Breast epithelium (tissue), 4 donors: ENCODE results near the gene SLC9A3. TPM values are rescaled to one million over a fixed set of nuclear protein-coding genes. Genes with fewer than 3 reads are reported as not detected.

Experiments
- DNase-seq, 2 donors: peaks; one replicate each; pipeline ENCODE4 v3.0.0-alpha.2; 2019; ENCODE audit warnings: low spot score in 2 of 2
- H3K27ac ChIP-seq, 2 donors: fragments of 200-600 bp; sonication (generic) in 1 of 2; one replicate each; pipeline ENCODE4 v1.5.1; 2016 to 2019; ENCODE audit warnings: mild to moderate bottlenecking in 1 of 2
- H3K27me3 ChIP-seq, 2 donors: fragments of 200-600 bp; sonication (generic) in 1 of 2; one replicate each; pipeline versions ENCODE4 v1.5.1 to v1.6.0; 2017 to 2019; ENCODE audit warnings: control low read depth in 1 of 2, mild to moderate bottlenecking in 1 of 2
- H3K36me3 ChIP-seq: fragments of 200-600 bp; one replicate; pipeline ENCODE4 v1.5.1; 2019
- H3K4me1 ChIP-seq, 2 donors: fragments of 200-600 bp; sonication (generic); one replicate each; pipeline ENCODE4 v1.5.1; 2016 to 2019; ENCODE audit warnings: control low read depth in 1 of 2
- H3K4me3 ChIP-seq, 3 donors: fragments of 200-600 bp; sonication (generic); 1 replicate in 2 of 3; 2 replicates in 1 of 3; pipeline ENCODE4 v1.5.1; 2016 to 2019; ENCODE audit warnings: mild to moderate bottlenecking in 3 of 3, moderate library complexity in 2 of 3
- H3K9me3 ChIP-seq, 2 donors: fragments of 200-600 bp; sonication (generic) in 1 of 2; one replicate each; pipeline ENCODE4 v1.5.1; 2016 to 2019; ENCODE audit warnings: control low read depth in 1 of 2
- POLR2A ChIP-seq: fragments of 450-650 bp; IDR thresholded peaks from one replicate; pipeline ENCODE4 v1.6.1; 2016; ENCODE audit warnings: antibody characterized with exemption, mild to moderate bottlenecking, moderate library complexity
- POLR2AphosphoS5 ChIP-seq, 3 donors: sonication (generic); formaldehyde crosslinking; IDR thresholded peaks; one replicate each; pipeline ENCODE4 v1.6.1; 2017; ENCODE audit warnings: antibody characterized with exemption in 3 of 3
- intact Hi-C: fragments of 100-400 bp; cut with DNase I; formaldehyde crosslinking; loops from one replicate; pipeline ENCODE4 v1.15.1; 2023; ENCODE audit warnings: low total_unique reads
- total RNA-seq, 3 donors: library from RNA; depleted of rRNA; stranded (reverse); fragments of >200 nt; gene quantifications; one replicate each; pipeline ENCODE4 v1.1.0, GENCODE V29; 2016
- TF ChIP-seq, protein P1 (sequence below), 3 donors: fragments of 450-650 bp; IDR thresholded peaks; one replicate each; pipeline ENCODE4 v1.5.1; 2016 to 2017; ENCODE audit warnings: antibody characterized with exemption in 3 of 3, mild to moderate bottlenecking in 3 of 3, moderate library complexity in 3 of 3

The SLC9A3 gene
- total RNA-seq, 3 donors from 2014 or later = 1.1 to 5.6 (median 2.3) TPM

DNA sequence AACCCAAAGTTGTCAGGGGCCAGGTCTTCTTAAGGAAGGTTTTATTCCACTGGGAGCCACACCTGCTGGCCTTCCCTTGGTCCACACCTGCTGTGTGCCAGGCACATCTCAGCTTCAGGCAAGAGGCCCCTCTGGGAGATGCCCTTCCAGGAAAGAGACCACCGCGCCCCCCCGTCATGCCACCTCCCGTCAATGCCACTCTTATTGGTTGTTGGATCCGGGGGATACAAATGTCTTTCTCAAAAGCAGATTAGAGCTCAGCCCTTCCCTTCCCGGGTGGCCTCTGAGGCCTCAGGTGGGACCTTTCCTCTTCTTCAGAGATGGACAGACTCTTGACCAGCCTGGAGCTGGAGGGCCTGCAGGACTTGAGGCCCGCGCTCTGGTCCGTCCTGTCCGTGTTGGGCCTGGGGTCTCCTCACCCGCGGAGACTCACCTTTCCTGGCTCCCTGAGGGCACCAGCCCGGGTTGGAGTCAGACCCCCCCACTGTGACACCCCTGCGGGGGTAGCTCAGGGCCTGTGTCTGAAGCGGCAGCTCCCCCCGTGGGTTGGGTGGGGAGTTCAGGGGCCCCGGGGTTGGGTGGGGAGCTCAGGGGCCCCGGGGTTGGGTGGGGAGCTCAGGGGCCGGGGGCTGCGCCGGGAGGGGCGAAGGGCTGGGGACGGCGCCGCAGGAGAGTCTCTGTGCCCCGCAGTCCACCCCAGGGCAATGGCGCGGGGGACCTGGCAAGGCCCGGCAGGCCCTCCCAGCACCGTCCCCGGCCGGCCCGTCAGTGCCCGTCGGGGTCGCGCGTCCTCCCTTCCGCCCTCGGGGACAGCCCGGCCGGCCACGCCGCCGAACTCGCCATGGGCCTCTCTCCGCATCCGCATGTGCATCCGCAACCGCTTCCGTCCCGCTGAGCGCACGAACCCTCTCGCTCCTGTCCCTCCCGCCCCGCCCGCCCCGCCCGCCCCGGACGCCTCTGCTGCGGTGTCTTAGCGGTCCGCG is 3.7 kb upstream of the SLC9A3 start:
- Histone ChIP-seq H3K36me3 (no peaks in the 10 kb centered on the region), H3K27ac (no peak overlapping the region), H3K4me1 (peaks cover 0 to 7% of the 10 kb centered on the region in 2 donors), H3K9me3 (no peaks in the 10 kb centered on the region), H3K27me3 (peaks cover 14 to 94% of the 10 kb centered on the region in 2 donors), H3K4me3 (peak overlapping the region in 1 of 3 donors; percentile 25)
- TF ChIP-seq POLR2AphosphoS5 (IDR thresholded peaks at IDR 0.05) (no peak), POLR2A (no peak)
- TF ChIP-seq, protein P1, sequence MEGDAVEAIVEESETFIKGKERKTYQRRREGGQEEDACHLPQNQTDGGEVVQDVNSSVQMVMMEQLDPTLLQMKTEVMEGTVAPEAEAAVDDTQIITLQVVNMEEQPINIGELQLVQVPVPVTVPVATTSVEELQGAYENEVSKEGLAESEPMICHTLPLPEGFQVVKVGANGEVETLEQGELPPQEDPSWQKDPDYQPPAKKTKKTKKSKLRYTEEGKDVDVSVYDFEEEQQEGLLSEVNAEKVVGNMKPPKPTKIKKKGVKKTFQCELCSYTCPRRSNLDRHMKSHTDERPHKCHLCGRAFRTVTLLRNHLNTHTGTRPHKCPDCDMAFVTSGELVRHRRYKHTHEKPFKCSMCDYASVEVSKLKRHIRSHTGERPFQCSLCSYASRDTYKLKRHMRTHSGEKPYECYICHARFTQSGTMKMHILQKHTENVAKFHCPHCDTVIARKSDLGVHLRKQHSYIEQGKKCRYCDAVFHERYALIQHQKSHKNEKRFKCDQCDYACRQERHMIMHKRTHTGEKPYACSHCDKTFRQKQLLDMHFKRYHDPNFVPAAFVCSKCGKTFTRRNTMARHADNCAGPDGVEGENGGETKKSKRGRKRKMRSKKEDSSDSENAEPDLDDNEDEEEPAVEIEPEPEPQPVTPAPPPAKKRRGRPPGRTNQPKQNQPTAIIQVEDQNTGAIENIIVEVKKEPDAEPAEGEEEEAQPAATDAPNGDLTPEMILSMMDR (IDR thresholded peaks at IDR 0.05) = no peak
- intact Hi-C loops = no loop called here
- DNase-seq = no peak

DNA sequence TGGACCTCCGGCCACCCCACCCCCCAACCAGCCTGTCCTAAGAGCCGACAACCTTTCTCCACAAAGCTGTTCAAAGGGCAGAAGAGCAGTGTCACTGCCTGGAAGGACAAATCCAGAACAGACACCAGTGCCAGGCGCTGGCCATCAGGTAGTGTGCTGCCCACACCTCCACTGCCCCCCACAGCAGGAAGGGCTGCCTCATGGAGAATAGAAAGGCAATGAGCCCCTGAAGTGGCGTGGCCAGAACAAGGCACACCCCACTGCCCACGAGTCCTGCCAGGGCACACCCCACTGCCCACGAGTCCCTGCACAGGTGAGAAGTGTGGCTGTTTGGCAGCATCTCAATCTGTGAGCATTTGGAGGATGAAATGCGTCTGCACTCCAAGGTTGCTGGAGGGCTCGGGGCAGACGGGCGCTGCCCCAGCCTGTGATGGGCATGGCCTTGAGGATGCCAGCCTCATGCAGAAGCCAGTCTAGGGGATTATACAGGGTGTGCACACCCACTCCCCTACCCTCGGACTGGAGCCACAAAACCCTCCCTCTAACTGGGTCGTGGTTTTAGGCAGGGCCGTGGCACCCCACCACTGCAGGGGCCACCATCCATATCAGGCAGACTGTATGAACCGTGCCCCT is 2.3 kb upstream of the SLC9A3 start:
- DNase-seq = no peak
- intact Hi-C loops = no loop called here
- Histone ChIP-seq H3K4me3 (no peak overlapping the region), H3K4me1 (peaks cover 0 to 7% of the 10 kb centered on the region in 2 donors), H3K9me3 (no peaks in the 10 kb centered on the region), H3K36me3 (no peaks in the 10 kb centered on the region), H3K27me3 (peaks cover 14 to 94% of the 10 kb centered on the region in 2 donors), H3K27ac (no peak overlapping the region)
- no peak for TF ChIP-seq POLR2A
- no peak for TF ChIP-seq POLR2AphosphoS5 (IDR thresholded peaks at IDR 0.05)
- TF ChIP-seq, protein P1 (IDR thresholded peaks at IDR 0.05) = no peak

DNA sequence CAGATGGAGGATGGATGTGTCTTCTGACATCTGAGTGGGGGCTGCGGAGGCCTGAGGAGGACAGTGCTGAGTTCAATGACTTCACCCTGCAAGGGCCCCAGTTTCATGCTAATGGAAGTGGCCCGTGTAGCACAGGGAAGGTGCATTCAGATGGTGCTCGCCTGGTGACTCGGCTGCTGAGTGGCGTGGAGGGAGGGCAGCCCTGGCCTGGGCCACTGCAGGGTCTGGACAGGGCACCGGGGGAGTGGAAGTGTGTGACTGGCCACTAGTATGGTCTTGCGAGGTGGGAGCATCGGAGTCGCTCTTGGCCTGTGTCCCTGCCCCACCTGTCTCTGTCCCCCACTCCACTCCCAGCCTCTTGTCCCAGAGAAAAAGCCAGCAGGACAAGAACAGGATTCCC is 1.7 kb upstream of the SLC9A3 start:
- TF ChIP-seq, protein P1 (IDR thresholded peaks at IDR 0.05) = no peak
- no peak for TF ChIP-seq POLR2AphosphoS5 (IDR thresholded peaks at IDR 0.05)
- no peak for TF ChIP-seq POLR2A
- intact Hi-C loops = no loop called here
- no peaks in the 10 kb centered on the region for H3K9me3 ChIP-seq
- H3K27ac ChIP-seq = no peak overlapping the region
- H3K4me3 ChIP-seq = no peak overlapping the region
- H3K4me1 ChIP-seq = peaks cover 0 to 7% of the 10 kb centered on the region in 2 donors
- peaks cover 14 to 94% of the 10 kb centered on the region in 2 donors for H3K27me3 ChIP-seq
- no peaks in the 10 kb centered on the region for H3K36me3 ChIP-seq
- DNase-seq = no peak

DNA sequence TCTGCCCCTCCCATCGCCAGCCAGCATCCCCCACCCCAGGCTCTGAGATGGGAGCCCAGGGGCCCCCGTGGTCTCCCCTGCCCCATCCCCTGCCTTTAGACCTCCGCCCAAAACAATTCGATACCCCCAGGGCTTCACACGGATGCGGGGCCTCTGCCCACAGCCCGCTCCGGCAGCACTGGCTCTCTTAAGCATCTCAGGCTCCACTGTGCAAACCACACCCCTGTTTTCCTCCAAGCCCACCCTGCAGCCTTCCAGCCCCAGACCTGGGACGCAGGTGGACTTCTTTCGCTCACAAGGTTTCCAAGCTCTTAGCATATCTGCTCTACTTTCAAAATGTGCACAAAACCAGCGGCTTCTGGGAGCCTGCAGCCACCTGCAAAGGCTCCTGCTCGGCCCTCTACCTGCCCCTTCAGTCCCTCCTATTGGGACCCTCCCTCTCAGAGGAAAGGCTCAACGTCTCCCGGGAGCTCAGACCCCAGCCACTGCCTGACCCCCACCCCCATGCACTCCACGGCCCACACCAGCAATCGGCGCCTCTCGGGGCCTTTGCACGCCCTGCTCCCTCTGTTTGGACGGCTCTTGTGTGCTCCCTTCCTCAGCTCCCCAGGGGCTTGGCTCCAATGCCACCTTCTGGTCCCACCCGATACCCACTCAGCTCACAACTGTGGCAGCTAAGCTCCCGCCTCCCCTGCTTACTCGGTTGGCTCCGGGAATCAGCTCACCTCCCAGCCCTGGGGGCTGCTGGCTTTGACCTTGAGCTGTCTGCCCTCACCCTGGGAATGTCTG is 918 bp upstream of the SLC9A3 start:
- peaks cover 14 to 94% of the 10 kb centered on the region in 2 donors for H3K27me3 ChIP-seq
- no peak overlapping the region for H3K4me3 ChIP-seq
- H3K36me3 ChIP-seq = no peaks in the 10 kb centered on the region
- DNase-seq = no peak
- peaks cover 0 to 7% of the 10 kb centered on the region in 2 donors for H3K4me1 ChIP-seq
- no peak overlapping the region for H3K27ac ChIP-seq
- H3K9me3 ChIP-seq = no peaks in the 10 kb centered on the region
- intact Hi-C loops = no loop called here
- TF ChIP-seq POLR2A = no peak
- TF ChIP-seq, protein P1 (IDR thresholded peaks at IDR 0.05) = no peak
- no peak for TF ChIP-seq POLR2AphosphoS5 (IDR thresholded peaks at IDR 0.05)
